HG03575 (cell line): Measurements from ENCODE around the gene CRYBG3.
"Not testable (repeated sequence)": the region's sequence is repeated elsewhere in the genome, so short reads cannot be mapped to it uniquely, and the experiment has no call there.

Source experiments
- ATAC-seq: cut with Tn5 transposase; IDR thresholded peaks from one replicate; pipeline ENCODE4 v1.9.1; 2021; ENCODE audit not compliant: unreplicated experiment, insufficient number of reproducible peaks, low FRiP score; ENCODE audit errors: extremely low read depth

CRYBG3 gene

DNA sequence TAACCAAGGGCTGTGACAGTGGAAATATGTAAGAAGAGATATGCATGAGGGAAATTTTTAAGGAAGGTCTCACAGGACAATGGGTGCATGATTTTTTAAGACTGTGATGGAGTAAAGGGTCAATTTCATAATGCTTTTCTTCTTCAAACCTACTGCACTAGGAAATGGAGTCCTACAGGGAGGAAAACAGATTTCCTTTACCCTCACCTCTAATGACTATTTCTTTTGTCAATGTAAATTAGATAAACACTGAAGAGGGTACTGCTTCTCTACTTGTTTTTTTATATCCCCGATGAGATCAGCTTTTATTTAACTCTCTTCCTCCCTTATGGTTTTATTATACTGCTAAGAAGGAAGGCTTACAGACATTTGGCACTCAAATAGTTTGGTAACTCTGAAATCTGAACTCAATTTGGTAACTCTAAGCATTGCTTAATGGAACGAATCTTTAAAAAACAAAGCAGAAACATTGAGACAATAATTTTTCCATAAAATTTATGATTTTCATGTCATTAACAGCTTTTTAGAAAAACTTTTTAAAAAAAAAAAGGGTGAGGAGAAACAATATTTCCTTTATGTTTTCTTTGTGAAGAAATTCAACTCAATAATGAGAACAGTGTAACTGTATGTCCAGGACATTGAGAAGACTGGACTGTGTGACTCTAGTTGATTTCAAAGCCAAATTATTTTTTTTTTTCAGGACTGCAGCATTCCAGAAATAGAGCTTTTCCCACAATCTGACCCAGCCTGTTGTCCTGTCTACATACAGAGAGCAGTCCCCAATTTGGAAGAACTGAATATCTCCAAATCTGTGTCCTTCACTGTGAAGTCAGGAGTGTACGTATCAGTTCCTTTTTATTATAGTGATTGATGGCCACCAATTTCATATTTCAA lies 64.4 kb downstream of the CRYBG3 start:
- no peak for ATAC-seq

GRCh38 chr3:97889814-97890213 lies 68.0 kb downstream of the CRYBG3 start:
- no peak for ATAC-seq

DNA sequence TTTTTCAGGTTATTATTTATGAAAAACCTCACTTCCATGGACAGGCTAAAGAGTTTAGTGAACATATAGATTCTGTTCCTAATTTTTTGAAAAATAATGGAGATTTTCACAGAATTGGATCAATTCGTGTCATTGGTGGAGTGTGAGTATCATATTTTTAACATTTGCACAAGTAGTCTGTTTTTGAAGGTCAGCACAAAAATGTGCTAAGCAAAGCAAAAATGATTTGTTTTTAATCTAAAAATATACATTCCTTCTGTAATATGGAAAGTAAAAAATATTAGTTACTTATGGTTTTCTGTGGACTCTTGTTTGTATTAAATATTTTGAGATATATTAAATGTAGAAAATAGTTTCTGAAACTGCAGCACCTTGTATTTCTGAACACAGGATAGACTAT lies 71.0 kb downstream of the CRYBG3 start:
- ATAC-seq, result no peak

GRCh38 chr3:97895216-97895615 lies 73.4 kb downstream of the CRYBG3 start:
- no peak for ATAC-seq

GRCh38 chr3:97896129-97896528 lies 74.3 kb downstream of the CRYBG3 start:
- no peak for ATAC-seq

DNA sequence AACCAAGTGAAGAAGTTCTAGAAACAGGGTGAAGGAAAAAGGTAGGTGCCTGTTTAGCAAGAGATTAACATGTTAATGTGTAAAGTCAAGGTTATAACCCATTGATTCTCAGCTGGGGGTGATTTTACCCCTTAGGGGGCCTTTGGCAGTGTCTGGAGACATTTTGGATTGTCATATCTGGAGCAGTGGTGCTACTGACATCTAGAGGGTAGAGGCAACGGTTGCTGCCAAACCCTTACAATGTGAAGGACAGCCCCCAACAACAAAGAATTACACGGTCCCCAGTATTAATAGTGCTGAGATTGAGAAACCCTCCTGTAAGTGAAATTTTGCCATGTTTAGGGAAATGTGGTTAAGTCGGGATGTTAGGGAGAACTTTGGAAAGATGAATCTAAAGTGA lies 74.7 kb downstream of the CRYBG3 start:
- ATAC-seq, result no peak

- ATAC-seq, result no peak
These were observed 77.5 kb downstream of the CRYBG3 start for GRCh38 chr3:97899331-97899730.

DNA sequence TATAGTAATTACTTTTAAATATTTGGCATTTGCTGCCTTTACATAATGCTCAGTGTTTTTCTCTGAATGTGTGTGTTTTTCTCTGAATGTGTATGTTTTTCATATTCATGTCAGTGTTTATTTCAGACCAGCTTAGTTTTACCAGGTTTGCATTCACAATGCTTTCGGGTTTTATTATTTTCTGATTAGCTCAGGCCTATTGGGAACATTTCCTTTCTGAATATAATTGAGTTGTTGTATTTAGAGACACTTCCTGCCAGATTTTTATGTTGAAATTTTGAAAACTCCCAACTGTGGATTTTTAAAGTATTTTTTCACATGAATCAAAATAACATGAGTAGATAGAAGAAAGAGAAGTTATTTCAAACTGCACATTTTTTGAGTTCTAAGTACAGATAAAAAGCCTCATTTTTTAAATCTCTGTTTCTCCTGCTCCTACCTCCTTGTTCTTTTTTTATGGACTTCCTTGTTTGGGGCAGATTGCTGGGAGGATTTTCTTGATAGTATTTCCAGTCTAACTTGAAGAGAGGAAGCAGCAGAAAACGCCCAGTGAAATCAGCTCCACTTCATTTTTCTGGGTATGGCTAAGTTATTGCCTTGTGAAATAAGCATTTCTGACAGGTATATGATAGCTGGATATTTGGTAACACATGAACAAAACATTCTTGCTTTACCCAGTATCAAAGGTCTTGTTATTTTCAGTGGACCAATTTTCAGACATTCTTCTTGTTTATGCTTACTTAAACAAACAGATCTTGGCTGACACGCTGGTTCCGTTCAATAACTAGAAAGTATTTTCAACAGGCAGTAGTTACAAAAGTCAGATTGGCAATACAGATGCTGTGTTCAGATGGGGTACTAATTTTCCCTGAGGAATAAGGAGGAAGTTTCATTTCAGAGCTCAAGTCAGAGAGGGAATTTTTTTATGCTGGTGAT lies 79.8 kb downstream of the CRYBG3 start:
- no peak for ATAC-seq

DNA sequence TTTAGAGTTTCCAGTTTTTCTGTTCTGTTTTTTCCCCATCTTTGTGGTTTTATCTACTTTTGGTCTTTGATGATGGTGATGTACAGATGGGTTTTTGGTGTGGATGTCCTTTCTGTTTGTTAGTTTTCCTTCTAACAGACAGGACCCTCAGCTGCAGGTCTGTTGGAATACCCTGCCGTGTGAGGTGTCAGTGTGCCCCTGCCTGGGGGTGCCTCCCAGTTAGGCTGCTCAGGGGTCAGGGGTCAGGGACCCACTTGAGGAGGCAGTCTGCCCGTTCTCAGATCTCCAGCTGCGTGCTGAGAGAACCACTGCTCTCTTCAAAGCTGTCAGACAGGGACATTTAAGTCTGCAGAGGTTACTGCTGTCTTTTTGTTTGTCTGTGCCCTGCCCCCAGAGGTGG lies 88.0 kb downstream of the CRYBG3 start:
- not testable (repeated sequence) for ATAC-seq

DNA sequence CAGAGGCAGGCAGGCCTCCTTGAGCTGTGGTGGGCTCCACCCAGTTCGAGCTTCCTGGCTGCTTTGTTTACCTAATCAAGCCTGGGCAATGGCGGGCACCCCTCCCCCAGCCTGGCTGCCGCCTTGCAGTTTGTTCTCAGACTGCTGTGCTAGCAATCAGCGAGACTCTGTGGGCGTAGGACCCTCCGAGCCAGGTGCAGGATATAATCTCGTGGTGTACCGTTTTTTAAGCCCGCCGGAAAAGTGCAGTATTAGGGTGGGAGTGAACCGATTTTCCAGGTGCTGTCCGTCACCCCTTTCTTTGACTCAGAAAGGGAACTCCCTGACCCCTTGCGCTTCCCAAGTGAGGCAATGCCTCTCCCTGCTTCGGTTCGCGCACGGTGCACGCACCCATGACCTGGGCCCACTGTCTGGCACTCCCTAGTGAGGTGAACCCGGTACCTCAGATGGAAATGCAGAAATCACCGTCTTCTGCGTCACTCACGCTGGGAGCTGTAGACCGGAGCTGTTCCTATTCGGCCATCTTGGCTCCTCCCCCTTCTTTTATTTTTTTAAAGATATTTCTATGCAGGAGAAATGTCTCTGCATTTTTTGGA lies 88.5 kb downstream of the CRYBG3 start:
- not testable (repeated sequence) for ATAC-seq

GRCh38 chr3:97910931-97911351 lies 89.1 kb downstream of the CRYBG3 start:
- no peak for ATAC-seq

GRCh38 chr3:97911459-97911858 lies 89.6 kb downstream of the CRYBG3 start:
- no peak for ATAC-seq

GRCh38 chr3:97914388-97914787 lies 92.6 kb downstream of the CRYBG3 start:
- ATAC-seq, result no peak

DNA sequence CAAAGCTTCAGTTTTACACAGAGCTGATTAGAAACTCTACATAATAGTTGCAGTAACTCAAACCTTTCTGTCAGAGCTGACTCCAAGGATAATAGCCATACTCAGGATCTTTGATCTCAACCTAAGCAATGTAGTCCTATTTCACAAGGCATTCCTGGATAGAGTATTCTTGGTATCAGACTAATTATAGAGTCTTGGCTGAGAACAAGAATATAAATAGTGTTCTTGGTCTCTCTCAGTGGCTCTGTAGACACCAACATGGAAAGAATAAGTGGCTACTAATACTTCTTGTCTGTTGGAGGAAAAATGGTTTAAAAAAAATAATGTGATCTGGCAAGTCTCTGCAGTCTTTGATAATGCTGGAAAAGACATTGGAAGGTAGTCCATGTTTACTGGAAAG lies 94.8 kb downstream of the CRYBG3 start:
- no peak for ATAC-seq

DNA sequence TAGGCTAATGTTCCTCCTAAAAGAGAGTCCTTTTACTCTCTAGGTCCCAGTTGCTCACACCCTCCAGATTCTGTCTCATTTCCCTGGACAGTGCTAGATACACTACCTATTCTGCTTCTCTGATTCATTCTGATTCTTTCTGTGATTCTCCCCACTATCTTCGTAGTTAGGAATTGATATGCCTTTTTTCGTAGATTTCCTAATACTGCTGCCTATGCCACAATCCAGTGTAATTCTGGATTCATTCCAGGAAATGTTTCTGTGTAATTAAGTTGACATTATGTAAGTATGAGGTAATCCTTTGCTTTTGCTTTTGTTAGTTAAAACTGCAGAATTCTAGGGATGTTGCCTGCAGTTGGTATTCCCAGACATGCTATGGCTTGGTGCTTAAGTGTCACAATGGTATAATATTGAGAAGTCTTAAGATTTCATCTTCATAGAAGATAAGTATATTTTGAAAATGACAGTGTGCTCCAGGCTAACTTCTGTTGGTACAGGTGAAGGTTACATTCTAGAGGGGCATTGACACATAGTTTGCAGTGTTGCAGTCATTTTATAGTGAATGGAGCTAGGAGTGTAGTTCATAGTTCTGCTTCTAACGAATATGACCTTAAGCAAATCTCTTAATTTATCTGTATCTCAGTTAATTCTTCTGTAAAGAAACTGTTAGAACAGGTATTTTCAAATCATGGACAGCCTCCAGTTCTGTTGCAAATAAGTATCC lies 96.2 kb downstream of the CRYBG3 start:
- ATAC-seq, result no peak

GRCh38 chr3:97927704-97928103 lies 105.9 kb downstream of the CRYBG3 start:
- ATAC-seq, result no peak

DNA sequence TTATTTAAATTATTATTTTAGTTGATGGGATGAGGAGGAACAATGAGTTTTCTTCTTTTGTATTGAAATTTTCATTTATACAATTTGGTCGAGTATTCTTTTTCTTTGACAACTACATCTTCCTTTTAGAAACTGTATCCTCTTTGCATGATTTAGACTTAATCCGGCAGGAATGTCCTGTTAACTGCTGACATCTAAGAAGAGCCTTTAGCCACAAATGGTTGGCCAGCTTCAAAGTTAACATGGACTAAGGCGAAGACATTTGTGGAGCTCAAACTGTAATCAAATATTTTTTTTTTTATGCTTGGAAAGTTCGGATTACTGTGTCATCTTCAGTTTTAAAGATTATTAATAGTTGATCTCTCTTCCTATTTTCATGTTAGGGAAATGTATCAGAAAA lies 107.2 kb downstream of the CRYBG3 start:
- no peak for ATAC-seq

GRCh38 chr3:97930018-97930417 lies 108.2 kb downstream of the CRYBG3 start:
- no peak for ATAC-seq

DNA sequence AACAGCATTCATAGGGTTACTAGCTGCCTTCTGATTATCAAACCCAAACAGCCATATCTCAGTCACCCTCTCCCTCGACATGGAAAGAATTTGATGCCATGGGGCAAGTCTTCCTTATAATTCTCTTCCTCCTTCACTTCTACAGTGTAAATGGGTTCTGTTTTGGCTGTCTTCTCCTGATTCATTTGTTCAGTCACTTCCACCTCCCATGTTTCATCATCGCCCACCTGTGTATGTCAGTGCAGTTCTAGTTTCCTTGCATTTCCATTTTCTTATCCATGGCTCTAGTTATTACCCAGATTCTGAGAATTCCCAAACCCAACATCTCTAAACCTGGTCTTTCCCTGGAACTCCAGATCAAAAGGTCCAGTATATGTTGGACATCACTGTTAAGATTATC lies 109.4 kb downstream of the CRYBG3 start:
- ATAC-seq, result no peak
